ENCODE results near the gene ISLR. TPM values are rescaled to one million over a fixed set of nuclear protein-coding genes. Genes with fewer than 3 reads are reported as not detected.

Gene ISLR
- total RNA-seq, 1 experiment from 2014 or later, result 0.11 TPM

GRCh38 chr15:74158855-74159650, 14.5 kb upstream of the ISLR start:
- Histone ChIP-seq H3K79me1 (ENCODE audit: insufficient read depth, low read depth, low read length, poor library complexity, severe bottlenecking) (no peaks in the 10 kb centered on the region), H2BK20ac (ENCODE audit: low read depth, low read length, poor library complexity, severe bottlenecking) (no peak overlapping the region), H3K14ac (ENCODE audit: insufficient read depth, low read length) (no peak overlapping the region), H3K9ac (ENCODE audit: extremely low read depth, insufficient read length, low read length) (no peak overlapping the region), H3K56ac (ENCODE audit: insufficient read length, low read depth, low read length) (no peak overlapping the region), H4K5ac (ENCODE audit: insufficient read length, low read depth, low read length) (no peak overlapping the region), H3K18ac (ENCODE audit: insufficient read length, low read depth, low read length) (no peak overlapping the region), H3K23me2 (ENCODE audit: insufficient read length, low read depth, low read length, poor library complexity, severe bottlenecking) (no peaks in the 10 kb centered on the region), H3K4me1 (ENCODE audit: insufficient read depth, low read length) (peaks cover 2% of the 10 kb centered on the region), H4K8ac (replicated peaks; ENCODE audit: insufficient read length, low read depth, low read length) (no peak overlapping the region), H3K23ac (ENCODE audit: insufficient read length, low read depth, low read length) (no peak overlapping the region), H2BK120ac (ENCODE audit: low read depth, low read length, poor library complexity, severe bottlenecking) (no peak overlapping the region), H2AFZ (ENCODE audit: low read length) (no peak overlapping the region), H3K4ac (ENCODE audit: low read depth, low read length) (no peak overlapping the region), H2BK5ac (ENCODE audit: insufficient read length, low read length) (no peak overlapping the region), H3T11ph (ENCODE audit: low read length) (no peak overlapping the region), H4K91ac (ENCODE audit: insufficient read length, low read depth, low read length) (no peak overlapping the region), H3K27me3 (ENCODE audit: insufficient read depth, low read length) (no peaks in the 10 kb centered on the region), H2AK5ac (ENCODE audit: insufficient read length, low read length) (no peak overlapping the region), H3K4me2 (ENCODE audit: insufficient read depth, insufficient read length, low read length) (no peak overlapping the region), H3K27ac (ENCODE audit: insufficient read length, low read depth, low read length) (no peak overlapping the region), H3K9me3 (ENCODE audit: control insufficient read depth, low read depth, low read length) (no peaks in the 10 kb centered on the region), H2BK12ac (ENCODE audit: insufficient read length, low read depth, low read length) (no peak overlapping the region), H2BK15ac (ENCODE audit: low read depth, low read length) (no peak overlapping the region), H3K79me2 (ENCODE audit: insufficient read depth, low read length) (no peaks in the 10 kb centered on the region), H4K20me1 (ENCODE audit: control insufficient read depth, insufficient read depth, insufficient read length) (no peaks in the 10 kb centered on the region)
- Mint-ChIP-seq H3K27ac (no peak overlapping the region), H3K4me1 (peaks cover 4% of the 10 kb centered on the region in 2 experiments; a peak in 3 of 4 replicates), H3K36me3 (ENCODE audit: insufficient read depth in 1 of 3, low read depth in 3 of 3) (no peaks in the 10 kb centered on the region), H3K27me3 (ENCODE audit: low read depth) (peaks cover 25% of the 10 kb centered on the region), H3K9me3 (no peaks in the 10 kb centered on the region), H3K4me3 (no peak overlapping the region)
- no peak for DNase-seq
- TF ChIP-seq, protein P1, sequence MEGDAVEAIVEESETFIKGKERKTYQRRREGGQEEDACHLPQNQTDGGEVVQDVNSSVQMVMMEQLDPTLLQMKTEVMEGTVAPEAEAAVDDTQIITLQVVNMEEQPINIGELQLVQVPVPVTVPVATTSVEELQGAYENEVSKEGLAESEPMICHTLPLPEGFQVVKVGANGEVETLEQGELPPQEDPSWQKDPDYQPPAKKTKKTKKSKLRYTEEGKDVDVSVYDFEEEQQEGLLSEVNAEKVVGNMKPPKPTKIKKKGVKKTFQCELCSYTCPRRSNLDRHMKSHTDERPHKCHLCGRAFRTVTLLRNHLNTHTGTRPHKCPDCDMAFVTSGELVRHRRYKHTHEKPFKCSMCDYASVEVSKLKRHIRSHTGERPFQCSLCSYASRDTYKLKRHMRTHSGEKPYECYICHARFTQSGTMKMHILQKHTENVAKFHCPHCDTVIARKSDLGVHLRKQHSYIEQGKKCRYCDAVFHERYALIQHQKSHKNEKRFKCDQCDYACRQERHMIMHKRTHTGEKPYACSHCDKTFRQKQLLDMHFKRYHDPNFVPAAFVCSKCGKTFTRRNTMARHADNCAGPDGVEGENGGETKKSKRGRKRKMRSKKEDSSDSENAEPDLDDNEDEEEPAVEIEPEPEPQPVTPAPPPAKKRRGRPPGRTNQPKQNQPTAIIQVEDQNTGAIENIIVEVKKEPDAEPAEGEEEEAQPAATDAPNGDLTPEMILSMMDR (conservative IDR thresholded peaks at IDR 0.05), result no peak
- no CpG with 5 or more reads among the region's 5 CpGs for WGBS (ENCODE audit: extremely low coverage, insufficient read length, low lambda C conversion rate)

Measured in H9 (cell line).